ENCODE measurements around the gene OBSCN.

DNA sequence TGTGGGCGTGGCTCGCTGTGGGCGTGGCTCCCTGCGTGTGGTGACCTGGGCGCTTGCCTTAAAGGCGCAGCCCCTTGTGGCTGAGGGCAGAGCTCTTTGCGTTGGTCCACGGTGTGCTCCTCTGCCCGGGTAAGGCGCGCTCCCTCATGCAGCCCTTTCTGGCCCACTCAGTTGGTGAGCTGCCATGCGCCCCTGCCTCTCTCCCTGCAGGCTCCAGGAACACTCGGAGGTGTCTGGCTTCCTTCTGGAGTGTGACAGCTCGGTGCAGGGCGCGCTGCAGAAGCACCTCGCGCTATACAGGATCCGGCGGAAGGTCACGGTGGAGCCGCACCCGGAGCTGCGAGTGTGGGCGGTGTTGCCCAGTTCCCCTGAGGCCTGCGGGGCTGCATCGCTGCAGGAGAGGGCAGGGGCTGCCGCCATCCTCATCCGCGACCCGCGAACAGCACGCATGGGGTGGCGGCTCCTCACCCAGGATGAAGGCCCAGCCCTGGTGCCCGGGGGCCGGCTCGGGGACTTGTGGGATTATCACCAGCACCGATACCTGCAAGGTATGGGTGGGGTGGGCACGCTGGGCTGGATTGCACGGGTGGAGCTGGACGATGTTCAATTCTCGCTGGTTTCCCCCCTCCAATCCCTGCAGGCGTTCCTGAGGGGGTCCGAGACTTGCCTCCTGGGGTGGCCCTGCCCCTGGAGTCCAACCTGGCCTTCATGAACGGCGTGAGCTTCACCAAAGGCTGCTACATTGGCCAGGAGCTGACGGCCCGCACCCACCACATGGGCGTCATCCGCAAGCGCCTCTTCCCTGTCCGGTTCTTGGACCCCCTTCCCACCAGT is 33.1 kb upstream of the OBSCN start:
- TF ChIP-seq CTCF (conservative IDR thresholded peaks at IDR 0.05 in 1 of 2, IDR thresholded peaks at IDR 0.05 in 1 of 2; ENCODE audit: extremely low read depth in 1 of 2, insufficient read depth in 1 of 2, low read depth in 1 of 2, low read length in 2 of 2) (no peak), EZH2 (IDR thresholded peaks at IDR 0.05; ENCODE audit: borderline replicate concordance, low read length) (no peak)

Data from mammary epithelial cell (primary cell).